GM12892 (cell line): ENCODE results near the gene RAB33A.
"Not testable (repeated sequence)": the region's sequence is repeated elsewhere in the genome, so short reads cannot be mapped to it uniquely, and the experiment has no call there.

ENCODE experiments used
- DNase-seq: peaks from one replicate; pipeline ENCODE4 v3.0.0; 2011; ENCODE audit not compliant: insufficient read length
- FAIRE-seq: peaks from 2 replicates; lab custom pipeline; 2011; peaks lifted over from hg19 to GRCh38; lab: Jason Lieb, UNC
- POLR2A ChIP-seq: IDR thresholded peaks from 2 replicates; pipeline ENCODE4 v1.6.1; 2011; ENCODE audit warnings: low read depth, low read length, control low read depth
- POLR2AphosphoS5 ChIP-seq: IDR thresholded peaks from 2 replicates; pipeline ENCODE4 v1.6.1; 2011; ENCODE audit warnings: low read depth, low read length, control low read depth
- TAF1 ChIP-seq: IDR thresholded peaks from 2 replicates; pipeline ENCODE4 v1.6.1; 2011; ENCODE audit warnings: low read depth, mild to moderate bottlenecking, control low read depth, low read length, borderline replicate concordance

The RAB33A gene

GRCh38 chrX:130211415-130212186 is 39.8 kb downstream of the RAB33A start:
- no peak for TF ChIP-seq POLR2A
- no peak for TF ChIP-seq POLR2AphosphoS5
- TF ChIP-seq TAF1 = no peak
- FAIRE-seq (peak; percentile 27), DNase-seq (no peak)

DNA sequence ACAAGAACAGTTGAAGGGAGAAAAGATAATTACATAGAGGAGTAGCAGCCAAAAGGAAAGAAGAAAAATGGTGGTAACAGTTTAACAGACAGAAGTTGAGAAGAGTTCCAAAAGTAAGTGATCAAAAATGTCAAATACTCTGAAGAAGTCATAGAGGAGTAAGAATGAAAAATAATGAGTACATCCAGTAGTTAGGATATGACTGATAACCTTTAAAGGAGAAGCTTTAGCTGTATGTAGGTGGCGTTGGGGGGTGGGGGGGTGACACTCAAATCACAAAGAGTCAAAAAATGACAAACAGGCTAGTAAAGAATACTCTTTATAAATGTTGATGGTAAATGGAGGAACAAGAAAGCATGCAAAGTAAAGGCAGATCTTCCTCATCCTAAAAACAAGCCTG is 40.6 kb downstream of the RAB33A start:
- TF ChIP-seq POLR2A (no peak), POLR2AphosphoS5 (no peak), TAF1 (no peak)
- FAIRE-seq (no peak), DNase-seq (no peak)

- DNase-seq (no peak), FAIRE-seq (no peak)
- no peak for TF ChIP-seq TAF1
- no peak for TF ChIP-seq POLR2A
- TF ChIP-seq POLR2AphosphoS5 = no peak
These were observed 41.6 kb downstream of the RAB33A start for GRCh38 chrX:130213376-130213775.

GRCh38 chrX:130216320-130216719 is 44.6 kb downstream of the RAB33A start:
- FAIRE-seq (peak; percentile 77), DNase-seq (no peak)
- TF ChIP-seq POLR2AphosphoS5 (no peak), POLR2A (no peak), TAF1 (no peak)

DNA sequence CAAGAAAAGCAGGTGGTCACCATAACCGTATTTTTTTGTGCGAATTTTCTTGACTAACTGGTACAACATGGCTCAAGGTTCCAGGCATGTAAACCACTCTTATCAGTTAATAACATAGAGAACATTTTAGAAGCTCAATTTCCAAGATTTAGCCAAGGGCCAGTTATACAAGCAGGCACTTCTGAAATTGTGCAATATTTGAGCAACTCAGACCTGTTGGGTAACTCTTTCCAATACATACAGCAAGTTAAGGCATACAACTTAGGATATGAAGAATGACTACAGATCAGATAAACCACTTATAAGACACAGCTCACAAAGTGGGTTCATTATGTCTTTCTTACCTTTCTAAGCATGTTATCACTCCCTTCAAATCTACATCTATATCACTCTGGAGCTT is 53.0 kb downstream of the RAB33A start:
- peak; percentile 17 for FAIRE-seq
- TF ChIP-seq POLR2A (no peak), POLR2AphosphoS5 (no peak), TAF1 (no peak)
- no peak for DNase-seq

DNA sequence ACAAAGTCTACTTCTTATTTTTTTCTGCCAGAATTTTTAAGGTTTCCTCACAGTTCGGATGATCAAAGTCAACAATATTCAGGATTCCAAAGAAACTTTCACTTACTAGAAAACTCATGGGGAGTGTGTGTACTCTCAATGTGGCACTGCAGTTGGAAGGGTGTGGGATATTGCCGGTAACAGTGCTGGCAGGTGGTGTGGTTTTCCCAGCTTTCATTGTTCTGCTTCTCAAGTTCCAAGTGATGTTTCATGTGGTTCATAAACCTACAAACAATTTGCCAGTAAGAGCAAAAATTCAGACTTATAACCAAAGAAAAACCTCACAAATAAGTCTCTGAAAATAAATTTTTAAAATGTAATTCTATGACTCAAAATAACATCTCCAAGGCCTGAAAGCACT is 57.1 kb downstream of the RAB33A start:
- peak; percentile 24 for FAIRE-seq
- no peak for DNase-seq
- TF ChIP-seq TAF1 (no peak), POLR2A (no peak), POLR2AphosphoS5 (no peak)

DNA sequence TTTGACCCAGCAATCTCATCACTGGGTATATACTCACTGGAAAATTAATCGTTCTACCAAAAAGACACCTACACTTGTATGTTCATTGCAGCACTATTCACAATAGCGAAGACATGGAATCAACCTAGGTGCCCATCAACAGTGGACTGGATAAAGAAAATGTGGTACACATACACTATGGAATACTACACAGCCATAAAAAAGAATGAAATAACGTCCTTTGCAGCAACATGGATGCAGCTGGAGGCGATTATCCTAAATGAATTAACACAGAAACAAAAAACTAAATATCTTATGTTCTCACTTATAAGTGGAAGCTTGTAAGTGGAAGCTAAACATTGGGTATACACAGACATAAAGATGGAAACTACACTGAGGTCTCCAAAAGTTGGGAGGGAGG is 59.4 kb downstream of the RAB33A start:
- not testable (repeated sequence) for DNase-seq, FAIRE-seq
